Mucosa of descending colon (tissue), 3 donors: ENCODE measurements around the gene SLC2A2. TPM values are rescaled to one million over a fixed set of nuclear protein-coding genes. Genes with fewer than 3 reads are reported as not detected.

ENCODE experiments used
- ATAC-seq: fragments of 200-7000 bp; cut with Tn5 transposase; one replicate; pipeline ENCODE4 v1.9.1; 2020; ENCODE audit warnings: mild to moderate bottlenecking, moderate library complexity
- DNase-seq, 3 donors: peaks; one replicate each; pipeline ENCODE4 v3.0.0-alpha.2; 2020
- H3K36me3 ChIP-seq: fragments of 200-600 bp; one replicate; pipeline ENCODE4 v1.8.0; 2021; ENCODE audit warnings: low read depth, mild to moderate bottlenecking
- H3K4me1 ChIP-seq: fragments of 200-600 bp; one replicate; pipeline ENCODE4 v1.8.0; 2021; ENCODE audit warnings: low read depth, mild to moderate bottlenecking
- H3K4me3 ChIP-seq: fragments of 200-600 bp; one replicate; pipeline ENCODE4 v1.8.0; 2021; ENCODE audit warnings: mild to moderate bottlenecking
- H3K9me3 ChIP-seq: fragments of 200-600 bp; one replicate; pipeline ENCODE4 v1.8.0; 2021; ENCODE audit warnings: mild to moderate bottlenecking
- intact Hi-C, 2 donors: fragments of 100-400 bp; cut with DNase I in 1 of 2; cut with micrococcal nuclease in 1 of 2; formaldehyde crosslinking; loops; one replicate each; pipeline versions ENCODE4 v1.11.0 to v1.11.1; 2022; cut with DNase I, micrococcal nuclease
- long read RNA-seq, 2 donors: library from polyadenylated mRNA; unstranded; transcript quantifications; one replicate each; pipeline ENCODE4 v2.0.0, GENCODE V29; 2019 to 2021
- total RNA-seq, 3 donors: library from RNA; stranded (reverse); fragmentation: NEBNext Ultra II Directional in 2 of 3; extraction: Animal tissue kit (Norgen Biotek cat#: 25700) in 2 of 3; gene quantifications; one replicate each; pipeline versions ENCODE4 v1.2.1 to v1.2.4, GENCODE V29; 2021 to 2023
- TF ChIP-seq, protein P1 (sequence below): fragments of 200-600 bp; IDR thresholded peaks from one replicate; pipeline ENCODE4 v1.8.0; 2022; ENCODE audit warnings: antibody characterized with exemption, mild to moderate bottlenecking
- donor health status: DM: no; HTN: no; CAD: no; lungs with moderate emphysema.
- donor health status: DM: no; HTN: no; CAD: no.
- donor health status: DM: no; HTN: yes; CAD: no.

Gene SLC2A2
- total RNA-seq: not detected
- long read RNA-seq, donor 1: 0 reads
- long read RNA-seq, donor 2: 0 reads

DNA sequence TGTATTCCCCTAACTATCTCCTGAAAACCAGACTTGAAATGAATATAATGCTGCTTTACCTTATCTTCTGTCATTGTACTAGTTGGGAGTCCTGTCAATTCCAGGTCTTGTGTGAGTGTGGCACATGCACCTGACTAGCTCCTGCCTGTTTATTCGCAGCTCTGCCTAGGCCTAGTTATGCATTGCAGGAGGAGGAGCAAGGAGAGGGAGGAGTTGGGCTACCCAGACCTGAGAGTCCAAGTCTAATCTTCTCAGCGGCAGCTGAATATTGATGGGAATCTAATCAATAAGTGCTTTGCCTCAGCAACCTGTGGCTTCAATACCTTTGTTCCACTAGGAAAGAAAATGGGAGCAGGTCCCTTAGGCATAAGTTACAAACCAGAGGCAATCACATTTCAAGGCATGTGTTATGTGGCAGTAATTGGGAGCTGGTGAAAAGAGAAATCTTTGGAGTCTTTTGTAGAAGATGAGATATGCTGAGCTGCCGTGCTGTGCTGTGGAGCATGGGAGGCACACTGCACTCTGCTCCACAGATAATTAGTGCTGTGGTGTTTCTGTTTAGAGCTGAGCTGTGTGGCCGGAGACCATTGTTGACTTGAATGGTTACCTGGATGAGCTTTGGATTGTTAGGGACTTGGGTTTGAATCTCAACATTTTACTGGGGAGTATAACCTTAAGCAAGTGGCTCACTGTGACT, at the start of gene SLC2A2:
TSS of gene SLC2A2 (minus strand) at position 124 of the 697 bp plus-strand sequence. CDS start at position 74, 50 bp downstream.
- no peaks in the 10 kb centered on the region for H3K36me3 ChIP-seq
- no peak within 1 kb of the TSS for H3K4me3 ChIP-seq
- H3K9me3 ChIP-seq: no peaks in the 10 kb centered on the region
- no peaks in the 10 kb centered on the region for H3K4me1 ChIP-seq
- no peak for DNase-seq
- TF ChIP-seq, protein P1, sequence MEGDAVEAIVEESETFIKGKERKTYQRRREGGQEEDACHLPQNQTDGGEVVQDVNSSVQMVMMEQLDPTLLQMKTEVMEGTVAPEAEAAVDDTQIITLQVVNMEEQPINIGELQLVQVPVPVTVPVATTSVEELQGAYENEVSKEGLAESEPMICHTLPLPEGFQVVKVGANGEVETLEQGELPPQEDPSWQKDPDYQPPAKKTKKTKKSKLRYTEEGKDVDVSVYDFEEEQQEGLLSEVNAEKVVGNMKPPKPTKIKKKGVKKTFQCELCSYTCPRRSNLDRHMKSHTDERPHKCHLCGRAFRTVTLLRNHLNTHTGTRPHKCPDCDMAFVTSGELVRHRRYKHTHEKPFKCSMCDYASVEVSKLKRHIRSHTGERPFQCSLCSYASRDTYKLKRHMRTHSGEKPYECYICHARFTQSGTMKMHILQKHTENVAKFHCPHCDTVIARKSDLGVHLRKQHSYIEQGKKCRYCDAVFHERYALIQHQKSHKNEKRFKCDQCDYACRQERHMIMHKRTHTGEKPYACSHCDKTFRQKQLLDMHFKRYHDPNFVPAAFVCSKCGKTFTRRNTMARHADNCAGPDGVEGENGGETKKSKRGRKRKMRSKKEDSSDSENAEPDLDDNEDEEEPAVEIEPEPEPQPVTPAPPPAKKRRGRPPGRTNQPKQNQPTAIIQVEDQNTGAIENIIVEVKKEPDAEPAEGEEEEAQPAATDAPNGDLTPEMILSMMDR: no peak
- intact Hi-C loops: no loop called here
- ATAC-seq: peak; percentile 27

DNA sequence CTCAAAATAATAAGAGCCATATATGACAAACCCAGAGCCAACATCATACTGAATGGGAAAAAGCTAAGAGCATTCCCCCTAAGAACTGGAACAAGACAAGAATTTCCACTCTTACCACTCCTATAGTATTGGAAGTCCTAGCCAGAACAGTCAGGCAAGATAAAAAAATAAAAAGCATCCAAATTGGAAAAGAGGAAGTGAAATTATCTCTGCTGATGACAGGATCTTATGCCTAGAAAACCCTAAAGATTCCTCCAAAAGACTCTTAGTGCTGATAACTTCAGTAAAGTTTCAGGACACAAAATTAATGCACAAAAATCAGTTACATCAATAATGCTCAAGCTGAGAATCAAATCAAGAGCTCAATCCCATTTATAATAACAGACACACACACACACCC, 45.9 kb upstream of the SLC2A2 start:
- no peak for ATAC-seq
- Histone ChIP-seq H3K4me1 (no peaks in the 10 kb centered on the region), H3K4me3 (no peak overlapping the region), H3K36me3 (no peaks in the 10 kb centered on the region), H3K9me3 (no peaks in the 10 kb centered on the region)
- TF ChIP-seq, protein P1: no peak
- no peak for DNase-seq
- intact Hi-C loops: no loop called here

DNA sequence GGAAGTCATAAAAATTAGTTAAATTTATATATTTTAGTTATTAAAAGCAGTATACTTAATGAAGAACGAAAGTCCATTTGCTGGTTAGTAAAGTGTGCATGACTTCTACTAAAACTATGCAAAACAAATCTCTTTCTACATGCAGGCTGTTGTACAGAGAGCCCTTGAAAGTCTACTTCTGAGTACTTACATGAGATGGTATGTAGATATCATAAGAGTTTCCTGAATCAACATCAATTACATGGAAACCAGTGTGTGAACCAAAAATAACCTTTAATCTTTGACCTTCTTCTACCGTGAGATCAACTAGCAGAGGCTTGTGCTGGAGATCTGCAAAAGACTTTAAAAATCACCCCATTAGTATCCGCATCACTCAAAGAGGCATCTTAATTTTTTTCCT, 42.1 kb upstream of the SLC2A2 start:
- ATAC-seq: no peak
- intact Hi-C loops: no loop called here
- no peak for DNase-seq
- Histone ChIP-seq H3K36me3 (no peaks in the 10 kb centered on the region), H3K4me3 (no peak overlapping the region), H3K9me3 (no peaks in the 10 kb centered on the region), H3K4me1 (no peaks in the 10 kb centered on the region)
- TF ChIP-seq, protein P1: no peak

DNA sequence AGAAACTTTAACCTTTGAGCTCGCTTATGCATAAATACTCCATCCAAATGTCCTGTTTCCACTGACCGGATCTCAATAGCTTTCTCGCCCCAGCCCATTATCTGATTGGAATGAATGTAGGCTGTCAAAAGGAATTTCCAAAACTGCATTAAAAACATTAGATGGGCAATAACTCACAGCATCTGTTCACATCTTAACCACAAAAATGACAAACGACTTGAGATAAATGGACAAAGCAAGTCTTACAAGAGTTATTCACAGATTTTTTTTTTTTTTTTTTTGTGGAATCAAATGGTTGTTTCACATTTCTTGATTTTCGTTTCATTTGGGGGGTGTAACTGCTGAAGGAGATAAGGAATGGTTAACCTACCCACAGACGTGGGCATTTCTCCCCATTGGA, 39.7 kb upstream of the SLC2A2 start:
- H3K36me3 ChIP-seq: no peaks in the 10 kb centered on the region
- intact Hi-C loops: no loop called here

DNA sequence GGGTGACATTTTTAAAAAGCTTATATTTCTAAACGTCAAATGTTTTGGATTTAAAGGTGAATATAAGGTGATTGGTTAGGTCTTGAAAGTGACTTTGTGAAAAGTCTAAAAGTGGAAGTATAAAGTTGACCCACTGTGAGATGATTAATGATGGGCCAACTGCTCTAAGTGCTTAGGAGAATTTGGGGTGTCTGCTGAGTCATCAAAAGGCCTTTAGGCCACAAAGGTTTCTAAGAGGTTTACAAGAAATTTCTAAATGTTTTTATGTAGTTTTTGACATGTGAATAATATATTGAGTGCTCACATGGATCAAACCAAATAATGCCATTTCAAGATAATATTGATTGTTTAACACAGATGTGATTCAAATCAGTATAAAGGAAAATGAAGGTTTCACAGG, 39.2 kb upstream of the SLC2A2 start:
- Histone ChIP-seq H3K4me3 (no peak overlapping the region), H3K9me3 (no peaks in the 10 kb centered on the region), H3K36me3 (no peaks in the 10 kb centered on the region), H3K4me1 (no peaks in the 10 kb centered on the region)
- ATAC-seq (no peak), DNase-seq (no peak)
- intact Hi-C loops: no loop called here
- TF ChIP-seq, protein P1: no peak

More for the DNA sequence above, 39.7 kb upstream of the SLC2A2 start:
- ATAC-seq (no peak), DNase-seq (no peak)
- no peaks in the 10 kb centered on the region for H3K9me3 ChIP-seq
- no peak overlapping the region for H3K4me3 ChIP-seq
- TF ChIP-seq, protein P1: no peak
- no peaks in the 10 kb centered on the region for H3K4me1 ChIP-seq
